K562 (cell line): ENCODE measurements around the gene USP49. TPM values are rescaled to one million over a fixed set of nuclear protein-coding genes. Genes with fewer than 3 reads are reported as not detected.

Experiments
- BRF1 ChIP-seq: IDR thresholded peaks from 3 replicates; pipeline ENCODE4 v1.6.1; 2011; ENCODE audit warnings: borderline replicate concordance, mild to moderate bottlenecking; ENCODE audit not compliant: insufficient read length; ENCODE audit errors: extremely low read depth
- C11orf30 ChIP-seq: fragments of 450-650 bp; IDR thresholded peaks from 2 replicates; pipeline ENCODE4 v1.6.1; 2016; ENCODE audit warnings: low read depth, mild to moderate bottlenecking
- CBX5 ChIP-seq: IDR thresholded peaks from 2 replicates; pipeline ENCODE4 v1.6.1; 2014; ENCODE audit warnings: low read depth, borderline replicate concordance
- CHCHD3 ChIP-seq: fragments of 250-450 bp; sonication (Bioruptor Pico); IDR thresholded peaks from 2 replicates; pipeline ENCODE4 v2.1.2; 2022; ENCODE audit warnings: mild to moderate bottlenecking
- CHD1 ChIP-seq: fragments of 200-600 bp; sonication (generic); IDR thresholded peaks from one replicate; pipeline ENCODE4 v1.6.1; 2012; ENCODE audit warnings: mild to moderate bottlenecking, moderate library complexity, low read length, inconsistent platforms
- HDAC2 ChIP-seq: fragments of 450-650 bp; IDR thresholded peaks from 2 replicates; pipeline ENCODE4 v1.6.1; 2016; ENCODE audit warnings: mild to moderate bottlenecking
- HMG20B ChIP-seq: fragments of 250-450 bp; sonication (Bioruptor Pico); IDR thresholded peaks from 2 replicates; pipeline ENCODE4 v1.5.0; 2021; ENCODE audit warnings: mild to moderate bottlenecking
- LARP7 ChIP-seq: fragments of 450-650 bp; IDR thresholded peaks from 2 replicates; pipeline ENCODE4 v1.6.1; 2016
- MCM5 ChIP-seq: fragments of 450-650 bp; IDR thresholded peaks from 2 replicates; pipeline ENCODE4 v1.6.1; 2016; ENCODE audit warnings: low read depth
- MTA2 ChIP-seq: fragments of 450-650 bp; IDR thresholded peaks from 2 replicates; pipeline ENCODE4 v1.6.1; 2016; ENCODE audit warnings: low read depth
- NONO ChIP-seq, 2 experiments: fragments of 200-400 bp in 1 of 2; fragments of 450-650 bp in 1 of 2; formaldehyde crosslinking in 1 of 2; IDR thresholded peaks; 2 replicates each; pipeline ENCODE4 v1.6.1; 2017; ENCODE audit warnings: low read depth in 2 of 2, mild to moderate bottlenecking in 2 of 2, moderate library complexity in 2 of 2, low read length in 1 of 2
- PHF8 ChIP-seq: fragments of 200-600 bp; sonication (generic); IDR thresholded peaks from 2 replicates; pipeline ENCODE4 v1.6.1; 2012; ENCODE audit warnings: mixed run types, mild to moderate bottlenecking, inconsistent platforms, low read length, moderate library complexity, borderline replicate concordance
- POLR2B ChIP-seq: fragments of 450-650 bp; IDR thresholded peaks from 2 replicates; pipeline ENCODE4 v1.6.1; 2018; ENCODE audit warnings: low read depth; ENCODE audit not compliant: partially characterized antibody
- SRSF7 ChIP-seq: fragments of 200-400 bp; formaldehyde crosslinking; optimal IDR thresholded peaks from 2 replicates; pipeline ENCODE3; 2017; ENCODE audit warnings: mild to moderate bottlenecking, low read depth, low read length
- ZBTB17 ChIP-seq: fragments of 450-650 bp; formaldehyde crosslinking; IDR thresholded peaks from 2 replicates; pipeline ENCODE4 v1.4.0; 2020; ENCODE audit warnings: mild to moderate bottlenecking
- ZNF717 ChIP-seq: fragments of 250-450 bp; sonication (Bioruptor Pico); IDR thresholded peaks from 2 replicates; pipeline ENCODE4 v1.5.0; 2021
- polyA plus RNA-seq, 8 experiments: library from polyadenylated mRNA; depleted of rRNA in 4 of 8; stranded (reverse) in 5 of 8; unstranded in 3 of 8; fragments of >200 nt; fragmentation: Nextera tagmentation in 2 of 8; fragmentation: Illumina TruSeq in 1 of 8; extraction: Ambion mirVana in 2 of 8; extraction: Trizol in 1 of 8; gene quantifications; 2 replicates each; pipeline versions ENCODE4 v1.2.1 to v1.2.3, GENCODE V29; 2011 to 2014; ENCODE audit warnings: inconsistent platforms in 1 of 8, missing spikeins in 1 of 8
- total RNA-seq, 7 experiments: library from RNA; depleted of rRNA in 6 of 7; stranded (reverse); fragments of >200 nt in 6 of 7; fragmentation: Illumina TruSeq in 2 of 7; extraction: Trizol in 2 of 7; gene quantifications; 2 replicates each; pipeline versions ENCODE4 v1.2.1 to v1.2.3, GENCODE V29; 2011 to 2021; ENCODE audit warnings: low replicate concordance in 1 of 7
- TF ChIP-seq, protein P1 (sequence below): fragments of 200-400 bp; formaldehyde crosslinking; IDR thresholded peaks from 2 replicates; pipeline ENCODE4 v1.6.1; 2017; ENCODE audit warnings: mild to moderate bottlenecking, low read depth, low read length, moderate library complexity
- TF ChIP-seq, protein P2 (sequence below): sonication (generic); formaldehyde crosslinking; IDR thresholded peaks from 2 replicates; pipeline ENCODE4 v1.8.1; 2022; ENCODE audit warnings: missing genetic modification reagents
- TF ChIP-seq, protein P3 (sequence below): fragments of 250-450 bp; sonication (Bioruptor Pico); IDR thresholded peaks from 2 replicates; pipeline ENCODE4 v1.8.0; 2022; ENCODE audit warnings: inconsistent platforms
- TF ChIP-seq, protein P4 (sequence below): fragments of 250-450 bp; sonication (Bioruptor Pico); IDR thresholded peaks from 2 replicates; pipeline ENCODE4 v1.9.0; 2021; ENCODE audit warnings: mild to moderate bottlenecking
- TF ChIP-seq, protein P5 (sequence below): sonication (generic); formaldehyde crosslinking; IDR thresholded peaks from 2 replicates; pipeline ENCODE4 v1.9.0; 2022; ENCODE audit warnings: mild to moderate bottlenecking, missing genetic modification reagents
- TF ChIP-seq, protein P6 (sequence below): fragments of 450-650 bp; formaldehyde crosslinking; IDR thresholded peaks from 2 replicates; pipeline ENCODE4 v1.4.0; 2022; ENCODE audit warnings: missing genetic modification characterization

The USP49 gene
- total and polyA plus RNA-seq, 9 of the 15 experiments (the other 6 are each of a cell fraction or from before 2014, with no cell fraction given): 1.0 to 9.9 (median 6.5) TPM

DNA sequence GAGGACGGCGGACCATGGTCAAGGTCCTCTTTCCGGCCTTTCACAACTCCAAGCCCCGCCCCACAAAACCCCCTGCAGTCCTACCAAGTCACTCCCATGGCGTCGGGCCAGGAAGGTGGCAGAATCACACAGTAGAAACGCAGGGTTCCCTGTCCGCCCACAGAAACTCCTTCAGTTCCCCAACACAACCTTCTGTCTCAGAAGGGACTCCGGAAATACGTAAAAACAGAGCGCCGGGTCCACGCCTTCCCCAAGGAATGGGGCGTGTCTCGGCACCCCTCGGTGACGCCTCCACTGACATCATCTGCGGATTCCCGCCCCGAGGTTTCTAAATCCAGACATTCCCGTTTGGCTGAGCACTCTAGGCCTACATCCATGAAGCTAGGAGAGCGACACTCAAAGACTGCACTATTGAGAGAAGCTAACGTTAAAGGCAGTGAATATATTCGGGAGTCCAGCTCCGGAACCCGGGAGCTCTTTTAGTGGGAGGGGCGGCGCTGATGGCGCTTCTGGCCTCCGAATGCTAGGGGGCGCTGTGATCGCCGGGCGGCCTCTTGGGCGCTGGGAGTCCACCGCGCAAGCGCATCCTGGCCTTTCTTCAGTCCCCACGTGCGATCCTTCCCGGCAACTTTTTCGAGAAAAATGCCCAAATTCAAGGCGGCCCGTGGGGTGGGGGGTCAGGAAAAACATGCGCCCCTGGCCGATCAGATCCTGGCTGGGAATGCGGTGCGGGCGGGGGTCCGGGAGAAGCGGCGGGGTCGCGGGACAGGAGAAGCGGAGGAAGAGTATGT is 25.9 kb upstream of the USP49 start, which contains the start of the genes BYSL and MED20 (continued):
- TF ChIP-seq, protein P1, sequence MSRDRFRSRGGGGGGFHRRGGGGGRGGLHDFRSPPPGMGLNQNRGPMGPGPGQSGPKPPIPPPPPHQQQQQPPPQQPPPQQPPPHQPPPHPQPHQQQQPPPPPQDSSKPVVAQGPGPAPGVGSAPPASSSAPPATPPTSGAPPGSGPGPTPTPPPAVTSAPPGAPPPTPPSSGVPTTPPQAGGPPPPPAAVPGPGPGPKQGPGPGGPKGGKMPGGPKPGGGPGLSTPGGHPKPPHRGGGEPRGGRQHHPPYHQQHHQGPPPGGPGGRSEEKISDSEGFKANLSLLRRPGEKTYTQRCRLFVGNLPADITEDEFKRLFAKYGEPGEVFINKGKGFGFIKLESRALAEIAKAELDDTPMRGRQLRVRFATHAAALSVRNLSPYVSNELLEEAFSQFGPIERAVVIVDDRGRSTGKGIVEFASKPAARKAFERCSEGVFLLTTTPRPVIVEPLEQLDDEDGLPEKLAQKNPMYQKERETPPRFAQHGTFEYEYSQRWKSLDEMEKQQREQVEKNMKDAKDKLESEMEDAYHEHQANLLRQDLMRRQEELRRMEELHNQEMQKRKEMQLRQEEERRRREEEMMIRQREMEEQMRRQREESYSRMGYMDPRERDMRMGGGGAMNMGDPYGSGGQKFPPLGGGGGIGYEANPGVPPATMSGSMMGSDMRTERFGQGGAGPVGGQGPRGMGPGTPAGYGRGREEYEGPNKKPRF: no peak
- TF ChIP-seq, protein P2, sequence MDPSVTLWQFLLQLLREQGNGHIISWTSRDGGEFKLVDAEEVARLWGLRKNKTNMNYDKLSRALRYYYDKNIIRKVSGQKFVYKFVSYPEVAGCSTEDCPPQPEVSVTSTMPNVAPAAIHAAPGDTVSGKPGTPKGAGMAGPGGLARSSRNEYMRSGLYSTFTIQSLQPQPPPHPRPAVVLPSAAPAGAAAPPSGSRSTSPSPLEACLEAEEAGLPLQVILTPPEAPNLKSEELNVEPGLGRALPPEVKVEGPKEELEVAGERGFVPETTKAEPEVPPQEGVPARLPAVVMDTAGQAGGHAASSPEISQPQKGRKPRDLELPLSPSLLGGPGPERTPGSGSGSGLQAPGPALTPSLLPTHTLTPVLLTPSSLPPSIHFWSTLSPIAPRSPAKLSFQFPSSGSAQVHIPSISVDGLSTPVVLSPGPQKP (CRISPR knock-in tag): no peak
- peak; percentile 98 for TF ChIP-seq C11orf30
- no peak for TF ChIP-seq POLR2B
- peak; percentile 62 for TF ChIP-seq CHD1
- TF ChIP-seq MCM5: no peak
- TF ChIP-seq HDAC2: peak; percentile 92
- TF ChIP-seq, protein P3, sequence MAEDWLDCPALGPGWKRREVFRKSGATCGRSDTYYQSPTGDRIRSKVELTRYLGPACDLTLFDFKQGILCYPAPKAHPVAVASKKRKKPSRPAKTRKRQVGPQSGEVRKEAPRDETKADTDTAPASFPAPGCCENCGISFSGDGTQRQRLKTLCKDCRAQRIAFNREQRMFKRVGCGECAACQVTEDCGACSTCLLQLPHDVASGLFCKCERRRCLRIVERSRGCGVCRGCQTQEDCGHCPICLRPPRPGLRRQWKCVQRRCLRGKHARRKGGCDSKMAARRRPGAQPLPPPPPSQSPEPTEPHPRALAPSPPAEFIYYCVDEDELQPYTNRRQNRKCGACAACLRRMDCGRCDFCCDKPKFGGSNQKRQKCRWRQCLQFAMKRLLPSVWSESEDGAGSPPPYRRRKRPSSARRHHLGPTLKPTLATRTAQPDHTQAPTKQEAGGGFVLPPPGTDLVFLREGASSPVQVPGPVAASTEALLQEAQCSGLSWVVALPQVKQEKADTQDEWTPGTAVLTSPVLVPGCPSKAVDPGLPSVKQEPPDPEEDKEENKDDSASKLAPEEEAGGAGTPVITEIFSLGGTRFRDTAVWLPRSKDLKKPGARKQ (CRISPR knock-in tag): no peak
- TF ChIP-seq PHF8: peak; percentile 71
- no peak for TF ChIP-seq CHCHD3
- no peak for TF ChIP-seq MTA2
- TF ChIP-seq LARP7: peak; percentile 64; the same call in 1 of the 2 replicates
- TF ChIP-seq, protein P4, sequence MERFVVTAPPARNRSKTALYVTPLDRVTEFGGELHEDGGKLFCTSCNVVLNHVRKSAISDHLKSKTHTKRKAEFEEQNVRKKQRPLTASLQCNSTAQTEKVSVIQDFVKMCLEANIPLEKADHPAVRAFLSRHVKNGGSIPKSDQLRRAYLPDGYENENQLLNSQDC (CRISPR knock-in tag): no peak
- TF ChIP-seq CBX5: no peak
- no peak for TF ChIP-seq NONO (IDR thresholded peaks at IDR 0.05; ENCODE audit: low read depth in 2 of 2, low read length in 1 of 2)
- no peak for TF ChIP-seq ZNF717 (CRISPR knock-in tag)
- TF ChIP-seq ZBTB17 (CRISPR knock-in tag): peak; percentile 23
- TF ChIP-seq BRF1: no peak
- TF ChIP-seq SRSF7: no peak
- TF ChIP-seq, protein P5, sequence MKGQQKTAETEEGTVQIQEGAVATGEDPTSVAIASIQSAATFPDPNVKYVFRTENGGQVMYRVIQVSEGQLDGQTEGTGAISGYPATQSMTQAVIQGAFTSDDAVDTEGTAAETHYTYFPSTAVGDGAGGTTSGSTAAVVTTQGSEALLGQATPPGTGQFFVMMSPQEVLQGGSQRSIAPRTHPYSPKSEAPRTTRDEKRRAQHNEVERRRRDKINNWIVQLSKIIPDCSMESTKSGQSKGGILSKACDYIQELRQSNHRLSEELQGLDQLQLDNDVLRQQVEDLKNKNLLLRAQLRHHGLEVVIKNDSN (CRISPR knock-in tag): peak; percentile 57
- no peak for TF ChIP-seq HMG20B (CRISPR knock-in tag)
- TF ChIP-seq, protein P6, sequence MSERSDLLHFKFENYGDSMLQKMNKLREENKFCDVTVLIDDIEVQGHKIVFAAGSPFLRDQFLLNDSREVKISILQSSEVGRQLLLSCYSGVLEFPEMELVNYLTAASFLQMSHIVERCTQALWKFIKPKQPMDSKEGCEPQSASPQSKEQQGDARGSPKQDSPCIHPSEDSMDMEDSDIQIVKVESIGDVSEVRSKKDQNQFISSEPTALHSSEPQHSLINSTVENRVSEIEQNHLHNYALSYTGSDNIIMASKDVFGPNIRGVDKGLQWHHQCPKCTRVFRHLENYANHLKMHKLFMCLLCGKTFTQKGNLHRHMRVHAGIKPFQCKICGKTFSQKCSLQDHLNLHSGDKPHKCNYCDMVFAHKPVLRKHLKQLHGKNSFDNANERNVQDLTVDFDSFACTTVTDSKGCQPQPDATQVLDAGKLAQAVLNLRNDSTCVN: 0 out of 2 replicates have a peak, but pooled peaks have one; percentile 38
